Liver (tissue), 3 donors: ENCODE measurements around the gene TMEM53.

Experiments
- JUND ChIP-seq, 2 donors: IDR thresholded peaks; 2 replicates each; pipeline ENCODE4 v1.6.1; 2016; ENCODE audit warnings: antibody characterized with exemption in 2 of 2
- TAF1 ChIP-seq: conservative IDR thresholded peaks from 2 replicates; pipeline ENCODE4 v1.6.1; 2016; ENCODE audit warnings: antibody characterized with exemption, mild to moderate bottlenecking
- YY1 ChIP-seq: IDR thresholded peaks from 2 replicates; pipeline ENCODE4 v1.6.1; 2016; ENCODE audit warnings: antibody characterized with exemption, mild to moderate bottlenecking
- TF ChIP-seq, protein P1 (sequence below): IDR thresholded peaks from 2 replicates; pipeline ENCODE4 v1.6.1; 2016; ENCODE audit warnings: antibody characterized with exemption
- TF ChIP-seq, protein P2 (sequence below): fragments of 150-350 bp; IDR thresholded peaks from 2 replicates; pipeline ENCODE4 v1.5.1; 2017; ENCODE audit warnings: improper control_type of control experiment, low read depth, low read length; ENCODE audit not compliant: missing input control
- TF ChIP-seq, protein P3 (sequence below): IDR thresholded peaks from 2 replicates; pipeline ENCODE4 v1.6.1; 2016; ENCODE audit warnings: antibody characterized with exemption, mild to moderate bottlenecking
- TF ChIP-seq, protein P4 (sequence below): IDR thresholded peaks from 2 replicates; pipeline ENCODE4 v1.6.1; 2016; ENCODE audit warnings: antibody characterized with exemption
- donor health status: healthy.
- donor health status: healthy.

DNA sequence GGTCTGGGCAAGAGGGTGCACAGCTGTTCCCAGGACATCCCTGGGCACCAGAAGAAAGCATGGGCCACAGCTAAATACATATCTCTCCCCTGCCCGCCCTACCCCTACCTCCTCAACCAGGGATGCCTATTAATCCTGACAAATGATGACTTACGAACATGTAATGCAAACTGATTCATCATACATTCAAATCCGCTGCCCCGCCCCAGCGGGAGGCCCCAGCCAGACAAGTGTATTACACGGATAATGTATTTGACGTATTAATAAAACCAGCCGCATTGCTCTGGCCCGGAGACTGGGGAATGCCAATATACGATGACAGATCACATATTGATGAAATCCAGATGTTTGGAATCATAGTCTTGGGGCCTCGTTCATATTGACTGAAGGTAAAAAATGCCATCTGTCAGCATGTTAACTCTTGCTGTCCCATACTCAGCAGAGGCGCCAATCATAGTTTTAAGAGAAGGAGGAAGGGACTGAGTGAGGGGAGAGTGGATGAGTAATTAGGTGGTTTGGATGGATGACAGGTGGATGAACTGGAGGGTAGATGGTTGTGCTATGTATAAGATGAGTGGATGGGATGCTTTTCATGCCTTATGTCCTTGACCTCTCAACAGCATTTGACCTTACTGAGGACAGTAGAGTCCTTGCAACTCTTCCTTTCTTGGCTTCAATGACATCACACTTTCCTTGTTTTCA lies 68.2 kb downstream of the TMEM53 start:
- TF ChIP-seq, protein P1, sequence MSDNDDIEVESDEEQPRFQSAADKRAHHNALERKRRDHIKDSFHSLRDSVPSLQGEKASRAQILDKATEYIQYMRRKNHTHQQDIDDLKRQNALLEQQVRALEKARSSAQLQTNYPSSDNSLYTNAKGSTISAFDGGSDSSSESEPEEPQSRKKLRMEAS, result no peak
- TF ChIP-seq TAF1, result no peak
- TF ChIP-seq, protein P2, sequence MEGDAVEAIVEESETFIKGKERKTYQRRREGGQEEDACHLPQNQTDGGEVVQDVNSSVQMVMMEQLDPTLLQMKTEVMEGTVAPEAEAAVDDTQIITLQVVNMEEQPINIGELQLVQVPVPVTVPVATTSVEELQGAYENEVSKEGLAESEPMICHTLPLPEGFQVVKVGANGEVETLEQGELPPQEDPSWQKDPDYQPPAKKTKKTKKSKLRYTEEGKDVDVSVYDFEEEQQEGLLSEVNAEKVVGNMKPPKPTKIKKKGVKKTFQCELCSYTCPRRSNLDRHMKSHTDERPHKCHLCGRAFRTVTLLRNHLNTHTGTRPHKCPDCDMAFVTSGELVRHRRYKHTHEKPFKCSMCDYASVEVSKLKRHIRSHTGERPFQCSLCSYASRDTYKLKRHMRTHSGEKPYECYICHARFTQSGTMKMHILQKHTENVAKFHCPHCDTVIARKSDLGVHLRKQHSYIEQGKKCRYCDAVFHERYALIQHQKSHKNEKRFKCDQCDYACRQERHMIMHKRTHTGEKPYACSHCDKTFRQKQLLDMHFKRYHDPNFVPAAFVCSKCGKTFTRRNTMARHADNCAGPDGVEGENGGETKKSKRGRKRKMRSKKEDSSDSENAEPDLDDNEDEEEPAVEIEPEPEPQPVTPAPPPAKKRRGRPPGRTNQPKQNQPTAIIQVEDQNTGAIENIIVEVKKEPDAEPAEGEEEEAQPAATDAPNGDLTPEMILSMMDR, result no peak
- TF ChIP-seq, protein P3, sequence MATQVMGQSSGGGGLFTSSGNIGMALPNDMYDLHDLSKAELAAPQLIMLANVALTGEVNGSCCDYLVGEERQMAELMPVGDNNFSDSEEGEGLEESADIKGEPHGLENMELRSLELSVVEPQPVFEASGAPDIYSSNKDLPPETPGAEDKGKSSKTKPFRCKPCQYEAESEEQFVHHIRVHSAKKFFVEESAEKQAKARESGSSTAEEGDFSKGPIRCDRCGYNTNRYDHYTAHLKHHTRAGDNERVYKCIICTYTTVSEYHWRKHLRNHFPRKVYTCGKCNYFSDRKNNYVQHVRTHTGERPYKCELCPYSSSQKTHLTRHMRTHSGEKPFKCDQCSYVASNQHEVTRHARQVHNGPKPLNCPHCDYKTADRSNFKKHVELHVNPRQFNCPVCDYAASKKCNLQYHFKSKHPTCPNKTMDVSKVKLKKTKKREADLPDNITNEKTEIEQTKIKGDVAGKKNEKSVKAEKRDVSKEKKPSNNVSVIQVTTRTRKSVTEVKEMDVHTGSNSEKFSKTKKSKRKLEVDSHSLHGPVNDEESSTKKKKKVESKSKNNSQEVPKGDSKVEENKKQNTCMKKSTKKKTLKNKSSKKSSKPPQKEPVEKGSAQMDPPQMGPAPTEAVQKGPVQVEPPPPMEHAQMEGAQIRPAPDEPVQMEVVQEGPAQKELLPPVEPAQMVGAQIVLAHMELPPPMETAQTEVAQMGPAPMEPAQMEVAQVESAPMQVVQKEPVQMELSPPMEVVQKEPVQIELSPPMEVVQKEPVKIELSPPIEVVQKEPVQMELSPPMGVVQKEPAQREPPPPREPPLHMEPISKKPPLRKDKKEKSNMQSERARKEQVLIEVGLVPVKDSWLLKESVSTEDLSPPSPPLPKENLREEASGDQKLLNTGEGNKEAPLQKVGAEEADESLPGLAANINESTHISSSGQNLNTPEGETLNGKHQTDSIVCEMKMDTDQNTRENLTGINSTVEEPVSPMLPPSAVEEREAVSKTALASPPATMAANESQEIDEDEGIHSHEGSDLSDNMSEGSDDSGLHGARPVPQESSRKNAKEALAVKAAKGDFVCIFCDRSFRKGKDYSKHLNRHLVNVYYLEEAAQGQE, result no peak
- TF ChIP-seq, protein P4, sequence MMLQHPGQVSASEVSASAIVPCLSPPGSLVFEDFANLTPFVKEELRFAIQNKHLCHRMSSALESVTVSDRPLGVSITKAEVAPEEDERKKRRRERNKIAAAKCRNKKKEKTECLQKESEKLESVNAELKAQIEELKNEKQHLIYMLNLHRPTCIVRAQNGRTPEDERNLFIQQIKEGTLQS, result no peak
- no peak for TF ChIP-seq YY1
- TF ChIP-seq JUND (IDR thresholded peaks at IDR 0.05), result no peak
